SU-DHL-6 (cell line): ENCODE measurements around the gene PTPRG.

Source experiments
- EZH2phosphoT487 ChIP-seq: fragments of 200-600 bp; sonication (generic), shearing (Covaris generic); conservative IDR thresholded peaks from 2 replicates; pipeline ENCODE4 v1.6.1; 2018; ENCODE audit warnings: mild to moderate bottlenecking, antibody characterized with exemption, low read length, moderate library complexity, mixed read lengths
- TF ChIP-seq, protein P1 (sequence below): fragments of 200-600 bp; sonication (generic); IDR thresholded peaks from one replicate; pipeline ENCODE4 v1.5.1; 2017; ENCODE audit warnings: antibody characterized with exemption, mild to moderate bottlenecking, low read length, moderate library complexity; ENCODE audit not compliant: insufficient read depth, poor library complexity, severe bottlenecking

DNA sequence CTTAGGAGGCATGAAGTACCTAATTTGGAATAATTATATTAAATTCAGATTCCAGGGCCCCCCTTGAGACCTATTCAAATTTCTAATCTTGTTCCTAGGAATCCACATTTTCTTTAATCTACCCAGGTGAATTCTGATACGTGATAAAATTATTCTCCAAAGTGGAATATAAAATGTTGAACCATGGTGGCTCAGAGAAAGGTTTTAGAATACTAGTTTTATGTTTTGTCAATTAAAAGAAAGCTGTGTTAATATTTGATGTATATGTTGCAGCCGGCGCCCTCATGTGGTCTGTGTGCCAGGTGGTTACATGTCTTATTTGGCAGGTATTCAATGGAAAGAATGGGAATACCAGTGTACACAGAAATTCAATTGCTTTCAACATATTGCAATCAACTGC, 490.1 kb downstream of the PTPRG start:
- TF ChIP-seq, protein P1, sequence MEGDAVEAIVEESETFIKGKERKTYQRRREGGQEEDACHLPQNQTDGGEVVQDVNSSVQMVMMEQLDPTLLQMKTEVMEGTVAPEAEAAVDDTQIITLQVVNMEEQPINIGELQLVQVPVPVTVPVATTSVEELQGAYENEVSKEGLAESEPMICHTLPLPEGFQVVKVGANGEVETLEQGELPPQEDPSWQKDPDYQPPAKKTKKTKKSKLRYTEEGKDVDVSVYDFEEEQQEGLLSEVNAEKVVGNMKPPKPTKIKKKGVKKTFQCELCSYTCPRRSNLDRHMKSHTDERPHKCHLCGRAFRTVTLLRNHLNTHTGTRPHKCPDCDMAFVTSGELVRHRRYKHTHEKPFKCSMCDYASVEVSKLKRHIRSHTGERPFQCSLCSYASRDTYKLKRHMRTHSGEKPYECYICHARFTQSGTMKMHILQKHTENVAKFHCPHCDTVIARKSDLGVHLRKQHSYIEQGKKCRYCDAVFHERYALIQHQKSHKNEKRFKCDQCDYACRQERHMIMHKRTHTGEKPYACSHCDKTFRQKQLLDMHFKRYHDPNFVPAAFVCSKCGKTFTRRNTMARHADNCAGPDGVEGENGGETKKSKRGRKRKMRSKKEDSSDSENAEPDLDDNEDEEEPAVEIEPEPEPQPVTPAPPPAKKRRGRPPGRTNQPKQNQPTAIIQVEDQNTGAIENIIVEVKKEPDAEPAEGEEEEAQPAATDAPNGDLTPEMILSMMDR, result no peak
- no peak for TF ChIP-seq EZH2phosphoT487
